ENCODE data around the gene C1S. TPM values are rescaled to one million over a fixed set of nuclear protein-coding genes. Genes with fewer than 3 reads are reported as not detected.
"Not testable (repeated sequence)": the region's sequence is repeated elsewhere in the genome, so short reads cannot be mapped to it uniquely, and the experiment has no call there.

The C1S gene
- total RNA-seq, 2 donors from 2014 or later, result 1.3 to 4.3 TPM

- Mint-ChIP-seq H3K9me3 (no peaks in the 10 kb centered on the region), H3K27me3 (no peaks in the 10 kb centered on the region), H3K4me3 (no peak overlapping the region), H3K36me3 (no peaks in the 10 kb centered on the region), H3K27ac (no peak overlapping the region), H3K4me1 (ENCODE audit: low read depth in 2 of 2) (peaks cover 5% of the 10 kb centered on the region in 2 donors)
- peak in 1 of 2 donors; percentile 17 for ATAC-seq
- no peak for DNase-seq (ENCODE audit: low spot score)
Observed at GRCh38 chr12:7092986-7093460, 32.5 kb downstream of the C1S start.

- H3K4me3 Mint-ChIP-seq, result no peak overlapping the region
- no peaks in the 10 kb centered on the region for H3K27me3 Mint-ChIP-seq
- H3K9me3 Mint-ChIP-seq, result no peaks in the 10 kb centered on the region
- DNase-seq (ENCODE audit: low spot score), result no peak
- H3K4me1 Mint-ChIP-seq (ENCODE audit: low read depth in 2 of 2), result peaks cover 5% of the 10 kb centered on the region in 2 donors
- no peaks in the 10 kb centered on the region for H3K36me3 Mint-ChIP-seq
- ATAC-seq, result no peak
- no peak overlapping the region for H3K27ac Mint-ChIP-seq
Observed at GRCh38 chr12:7093486-7093885, 33.0 kb downstream of the C1S start.

- ATAC-seq (no peak), DNase-seq (ENCODE audit: low spot score) (no peak)
- no peaks in the 10 kb centered on the region for H3K36me3 Mint-ChIP-seq
- no peaks in the 10 kb centered on the region for H3K27me3 Mint-ChIP-seq
- no peak overlapping the region for H3K27ac Mint-ChIP-seq
- H3K4me3 Mint-ChIP-seq, result no peak overlapping the region
- no peaks in the 10 kb centered on the region for H3K9me3 Mint-ChIP-seq
- H3K4me1 Mint-ChIP-seq (ENCODE audit: low read depth in 2 of 2), result peaks cover 5% of the 10 kb centered on the region in 2 donors
Observed at GRCh38 chr12:7093892-7094291, 33.4 kb downstream of the C1S start.

- no peak for DNase-seq (ENCODE audit: low spot score)
Observed at GRCh38 chr12:7096006-7096932, 35.8 kb downstream of the C1S start.

GRCh38 chr12:7096979-7097378 lies 36.5 kb downstream of the C1S start:
- Mint-ChIP-seq H3K4me1 (ENCODE audit: low read depth in 2 of 2) (peaks cover 4 to 5% of the 10 kb centered on the region in 2 donors), H3K27ac (no peak overlapping the region)
- ATAC-seq, result peak in 1 of 2 donors; percentile 20

More at GRCh38 chr12:7096006-7096932, 35.8 kb downstream of the C1S start:
- peaks cover 5% of the 10 kb centered on the region in 2 donors for H3K4me1 Mint-ChIP-seq (ENCODE audit: low read depth in 2 of 2)
- H3K27me3 Mint-ChIP-seq, result no peaks in the 10 kb centered on the region
- no peaks in the 10 kb centered on the region for H3K9me3 Mint-ChIP-seq
- no peaks in the 10 kb centered on the region for H3K36me3 Mint-ChIP-seq
- H3K4me3 Mint-ChIP-seq, result no peak overlapping the region
- no peak for ATAC-seq
- no peak overlapping the region for H3K27ac Mint-ChIP-seq

GRCh38 chr12:7099290-7099996 lies 38.9 kb downstream of the C1S start:
- no peaks in the 10 kb centered on the region for H3K9me3 Mint-ChIP-seq
- H3K36me3 Mint-ChIP-seq, result no peaks in the 10 kb centered on the region
- ATAC-seq, result no peak
- H3K27ac Mint-ChIP-seq, result no peak overlapping the region
- no peaks in the 10 kb centered on the region for H3K27me3 Mint-ChIP-seq
- H3K4me3 Mint-ChIP-seq, result no peak overlapping the region
- no peak for DNase-seq (ENCODE audit: low spot score)
- peaks cover 11 to 14% of the 10 kb centered on the region in 2 donors for H3K4me1 Mint-ChIP-seq (ENCODE audit: low read depth in 2 of 2)

More at GRCh38 chr12:7096979-7097378, 36.5 kb downstream of the C1S start:
- DNase-seq (ENCODE audit: low spot score), result no peak
- H3K27me3 Mint-ChIP-seq, result no peaks in the 10 kb centered on the region
- no peaks in the 10 kb centered on the region for H3K36me3 Mint-ChIP-seq
- no peaks in the 10 kb centered on the region for H3K9me3 Mint-ChIP-seq
- no peak overlapping the region for H3K4me3 Mint-ChIP-seq

GRCh38 chr12:7100239-7100638 lies 39.7 kb downstream of the C1S start:
- ATAC-seq (no peak), DNase-seq (ENCODE audit: low spot score) (no peak)
- Mint-ChIP-seq H3K27me3 (no peaks in the 10 kb centered on the region), H3K36me3 (no peaks in the 10 kb centered on the region), H3K9me3 (no peaks in the 10 kb centered on the region), H3K4me3 (no peak overlapping the region), H3K4me1 (ENCODE audit: low read depth in 2 of 2) (peaks cover 11 to 14% of the 10 kb centered on the region in 2 donors), H3K27ac (no peak overlapping the region)

GRCh38 chr12:7101047-7101693 lies 40.7 kb downstream of the C1S start:
- Mint-ChIP-seq H3K27ac (no peak overlapping the region), H3K36me3 (peaks cover 8% of the 10 kb centered on the region), H3K27me3 (no peaks in the 10 kb centered on the region), H3K9me3 (peaks cover 5% of the 10 kb centered on the region), H3K4me3 (no peak overlapping the region), H3K4me1 (ENCODE audit: low read depth in 2 of 2) (peaks cover 15 to 21% of the 10 kb centered on the region in 2 donors)
- ATAC-seq (no peak), DNase-seq (ENCODE audit: low spot score) (no peak)

GRCh38 chr12:7101694-7102131 lies 41.2 kb downstream of the C1S start:
- Mint-ChIP-seq H3K27me3 (no peaks in the 10 kb centered on the region), H3K4me1 (ENCODE audit: low read depth in 2 of 2) (peaks cover 20 to 24% of the 10 kb centered on the region in 2 donors), H3K4me3 (no peak overlapping the region), H3K9me3 (peaks cover 5% of the 10 kb centered on the region), H3K27ac (no peak overlapping the region), H3K36me3 (peaks cover 13% of the 10 kb centered on the region)
- ATAC-seq (no peak), DNase-seq (ENCODE audit: low spot score) (no peak)

- Mint-ChIP-seq H3K9me3 (peaks cover 5% of the 10 kb centered on the region), H3K36me3 (peaks cover 13% of the 10 kb centered on the region), H3K4me3 (no peak overlapping the region), H3K27me3 (no peaks in the 10 kb centered on the region), H3K4me1 (ENCODE audit: low read depth in 2 of 2) (peaks cover 22 to 25% of the 10 kb centered on the region in 2 donors), H3K27ac (peak overlapping the region in 1 of 2 donors; percentile 15)
- DNase-seq (ENCODE audit: low spot score), result no peak
- ATAC-seq, result no peak
Observed at GRCh38 chr12:7102582-7102981, 42.1 kb downstream of the C1S start.

GRCh38 chr12:7103837-7104584 lies 43.5 kb downstream of the C1S start:
- ATAC-seq, result no peak
- Mint-ChIP-seq H3K27ac (peak overlapping the region in 1 of 2 donors; percentile 15), H3K4me1 (ENCODE audit: low read depth in 2 of 2) (peaks cover 28 to 35% of the 10 kb centered on the region in 2 donors), H3K9me3 (peaks cover 5% of the 10 kb centered on the region), H3K36me3 (peaks cover 13% of the 10 kb centered on the region), H3K27me3 (no peaks in the 10 kb centered on the region), H3K4me3 (no peak overlapping the region)
- DNase-seq (ENCODE audit: low spot score), result no peak

- H3K4me1 Mint-ChIP-seq (ENCODE audit: low read depth in 2 of 2), result peaks cover 41 to 42% of the 10 kb centered on the region in 2 donors
- H3K27ac Mint-ChIP-seq, result peak overlapping the region in 1 of 2 donors; percentile 14
- H3K27me3 Mint-ChIP-seq, result no peaks in the 10 kb centered on the region
- peaks cover 13% of the 10 kb centered on the region for H3K36me3 Mint-ChIP-seq
- peaks cover 5% of the 10 kb centered on the region for H3K9me3 Mint-ChIP-seq
- DNase-seq (ENCODE audit: low spot score), result no peak
- ATAC-seq, result no peak
- peak overlapping the region; percentile 45 for H3K4me3 Mint-ChIP-seq
Observed at GRCh38 chr12:7106082-7106481, 45.6 kb downstream of the C1S start.

GRCh38 chr12:7107181-7107580 lies 46.7 kb downstream of the C1S start:
- peaks cover 41% of the 10 kb centered on the region in 2 donors for H3K4me1 Mint-ChIP-seq (ENCODE audit: low read depth in 2 of 2)
- not testable (repeated sequence) for H3K4me3 Mint-ChIP-seq; H3K9me3 Mint-ChIP-seq; ATAC-seq; H3K27me3 Mint-ChIP-seq; DNase-seq (ENCODE audit: low spot score); H3K27ac Mint-ChIP-seq
- peaks cover 13% of the 10 kb centered on the region for H3K36me3 Mint-ChIP-seq

All from natural killer cell treated with Interleukin-12 subunit alpha and Interleukin-12 subunit beta and Interleukin-15 and Interleukin-18, amount 100 ng/mL, for 72 hours (primary cell).